Cerebellar nuclear complex (tissue), 1 donor: ENCODE results near the gene PACS1.

ENCODE experiments used
- DNase-seq, 2 experiments: peaks; one replicate each; lab custom pipeline; 2025; lab: John Stamatoyannopoulos, UW

The PACS1 gene

GRCh38 chr11:66143264-66143566 is 73.1 kb downstream of the PACS1 start:
- no peak for DNase-seq

DNA sequence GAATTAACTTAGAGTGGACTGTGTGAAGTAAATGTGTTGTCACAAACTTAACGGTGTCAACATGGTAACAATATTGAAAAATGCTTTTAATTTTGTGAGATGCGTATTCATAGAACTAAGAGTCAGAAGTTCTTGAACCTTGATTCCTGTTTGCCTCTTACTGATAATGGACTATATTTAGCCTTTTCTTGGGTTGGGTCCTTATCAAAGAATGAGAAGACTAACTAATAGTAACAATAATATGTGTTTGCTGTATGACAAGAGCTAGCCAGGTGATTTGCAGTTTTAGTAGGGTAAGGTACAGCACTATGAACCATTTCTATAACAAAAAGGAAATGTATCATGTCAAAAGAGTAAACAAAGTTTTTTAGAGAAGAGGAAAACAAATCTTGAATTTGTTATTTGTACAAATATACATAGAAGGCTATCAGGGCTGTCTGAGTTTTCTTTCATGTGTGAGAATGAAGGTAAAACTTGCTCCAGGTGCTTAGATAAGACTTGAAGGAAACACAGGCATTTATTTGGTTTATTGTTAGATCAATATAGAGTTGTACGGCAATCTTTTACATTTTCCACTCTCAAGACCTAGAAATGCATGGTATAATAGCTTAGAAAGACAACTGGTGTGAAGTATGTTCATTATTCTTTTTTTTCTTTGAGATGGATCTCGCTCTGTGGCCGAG is 74.1 kb downstream of the PACS1 start:
- no peak for DNase-seq

DNA sequence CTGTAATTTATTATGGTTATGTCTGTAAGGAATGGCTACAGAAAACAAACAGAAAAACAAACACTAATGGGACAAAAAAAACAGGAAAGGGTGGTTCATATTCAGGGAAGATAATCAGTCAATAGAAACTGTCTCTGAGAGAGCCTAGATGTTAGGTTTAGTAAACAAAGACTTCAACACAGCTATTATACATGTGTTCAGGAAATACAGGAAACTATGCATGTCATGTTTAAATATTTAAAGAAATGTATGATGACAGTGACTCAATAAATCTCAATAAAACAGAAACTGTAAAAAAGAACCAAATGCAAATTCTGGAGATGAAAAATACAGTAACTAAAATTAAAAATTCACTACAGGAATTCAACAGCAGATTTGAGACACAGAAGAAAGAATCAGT is 76.0 kb downstream of the PACS1 start:
- DNase-seq: no peak

DNA sequence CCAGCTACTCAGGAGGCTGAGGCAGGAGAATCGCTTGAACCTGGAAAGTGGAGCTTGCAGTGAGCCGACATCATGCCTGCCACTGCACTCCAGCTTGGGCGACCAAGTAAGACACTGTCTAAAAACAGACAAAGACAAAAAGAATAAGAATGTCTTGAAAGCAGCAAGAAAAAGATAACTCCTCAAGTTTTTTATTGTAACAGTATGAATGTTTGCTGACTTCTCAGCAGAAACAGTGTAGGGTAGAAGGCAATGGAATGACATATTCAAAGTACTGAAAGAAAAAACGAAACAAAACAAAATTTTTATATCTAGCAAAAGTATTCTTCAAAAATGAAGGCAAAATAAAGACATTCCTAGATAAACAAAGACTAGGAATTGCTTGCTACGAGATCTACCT is 76.9 kb downstream of the PACS1 start:
- DNase-seq: no peak

DNA sequence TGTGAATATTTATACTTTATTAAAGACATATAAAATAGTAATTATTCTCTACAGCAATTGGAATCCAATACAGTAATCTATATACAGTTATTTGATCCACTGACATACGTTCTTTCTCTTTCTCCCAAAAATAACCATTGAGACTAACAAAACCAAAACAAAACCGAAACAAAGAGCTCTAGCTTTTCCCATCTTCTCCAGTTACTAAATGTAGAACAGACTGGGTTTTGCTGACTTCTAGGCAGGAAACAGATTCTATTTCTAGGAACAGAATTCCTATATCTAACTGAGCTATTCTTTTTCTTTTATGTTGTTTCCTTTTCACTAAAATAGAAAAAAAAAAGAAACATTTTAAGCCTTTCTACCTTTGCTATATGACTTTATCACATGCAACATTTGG is 80.1 kb downstream of the PACS1 start:
- DNase-seq: no peak

- DNase-seq: no peak
These were observed 80.7 kb downstream of the PACS1 start for GRCh38 chr11:66150725-66151124.

GRCh38 chr11:66151273-66151672 is 81.2 kb downstream of the PACS1 start:
- no peak for DNase-seq

GRCh38 chr11:66154109-66154508 is 84.0 kb downstream of the PACS1 start:
- DNase-seq: no peak

- DNase-seq: no peak
These were observed 85.5 kb downstream of the PACS1 start for GRCh38 chr11:66155387-66156073.

- no peak for DNase-seq
These were observed 87.3 kb downstream of the PACS1 start for GRCh38 chr11:66157182-66157864.

DNA sequence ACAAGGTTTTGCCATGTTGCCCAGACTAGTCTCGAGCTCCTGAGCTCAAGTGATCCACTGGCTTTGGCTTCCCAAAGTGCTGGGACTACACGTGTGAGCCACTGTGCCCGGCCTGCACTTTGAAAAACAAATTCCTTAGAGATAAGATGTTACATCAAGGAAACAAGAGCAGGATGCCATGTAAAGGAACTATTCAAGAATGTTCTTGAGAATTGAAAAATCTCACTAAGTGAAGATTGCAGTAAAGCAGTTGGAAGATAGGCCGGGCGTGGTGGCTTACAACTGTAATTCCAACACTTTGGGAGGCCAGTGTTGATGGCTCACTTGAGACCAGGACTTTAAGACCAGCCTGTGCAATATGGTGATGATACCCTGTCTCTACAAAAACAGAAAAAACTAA is 88.1 kb downstream of the PACS1 start:
- no peak for DNase-seq

DNA sequence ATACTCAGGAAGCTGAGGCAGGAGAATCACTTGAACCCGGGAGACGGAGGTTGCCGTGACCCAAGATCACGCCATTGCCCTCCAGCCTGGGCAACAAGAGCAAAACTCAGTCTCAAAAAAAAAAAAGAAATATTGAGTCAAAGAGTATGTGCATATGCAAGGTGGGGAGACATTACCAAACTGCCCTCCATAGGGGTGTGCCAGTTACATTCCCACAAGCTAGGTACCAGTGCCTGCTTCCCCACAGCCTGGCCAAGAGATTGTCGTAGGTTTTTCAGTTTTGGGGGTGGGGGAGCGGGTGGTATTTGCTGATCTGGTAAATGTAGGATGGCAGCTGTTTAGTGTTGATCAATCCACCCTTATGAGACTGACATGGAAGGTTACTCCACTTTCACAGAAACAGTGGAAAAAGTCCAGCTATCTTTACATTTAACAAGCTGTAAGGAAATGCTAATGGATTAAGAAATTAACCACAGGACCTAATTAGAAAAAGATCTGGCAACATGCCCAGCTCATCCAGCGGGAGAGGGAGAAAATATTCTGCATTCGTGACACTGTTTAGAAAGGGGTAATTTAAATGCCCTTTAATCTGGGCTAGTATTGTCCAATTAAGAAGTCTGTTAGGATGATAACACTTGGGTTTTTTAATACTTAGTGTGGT is 89.4 kb downstream of the PACS1 start:
- DNase-seq: no peak

DNA sequence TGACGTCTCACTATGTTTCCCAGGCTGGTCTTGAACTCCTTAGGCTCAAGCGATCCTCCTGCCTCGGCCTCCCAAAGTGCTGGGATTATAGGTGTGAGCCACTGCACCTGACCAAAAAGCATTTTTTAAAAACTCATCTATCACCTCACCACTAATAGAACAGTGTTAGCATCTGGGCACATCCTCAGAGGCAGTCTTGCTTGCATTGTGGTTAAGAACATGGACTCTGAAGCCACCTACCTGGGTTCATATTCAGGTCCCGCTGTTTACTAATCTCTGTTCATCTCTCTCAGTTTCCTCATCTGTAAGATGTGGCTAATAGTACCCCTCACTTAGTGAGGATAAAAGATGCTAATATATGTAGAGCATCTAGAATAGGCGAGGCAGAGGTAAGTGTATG is 90.6 kb downstream of the PACS1 start:
- DNase-seq: no peak

GRCh38 chr11:66168289-66168688 is 98.2 kb downstream of the PACS1 start:
- no peak for DNase-seq

DNA sequence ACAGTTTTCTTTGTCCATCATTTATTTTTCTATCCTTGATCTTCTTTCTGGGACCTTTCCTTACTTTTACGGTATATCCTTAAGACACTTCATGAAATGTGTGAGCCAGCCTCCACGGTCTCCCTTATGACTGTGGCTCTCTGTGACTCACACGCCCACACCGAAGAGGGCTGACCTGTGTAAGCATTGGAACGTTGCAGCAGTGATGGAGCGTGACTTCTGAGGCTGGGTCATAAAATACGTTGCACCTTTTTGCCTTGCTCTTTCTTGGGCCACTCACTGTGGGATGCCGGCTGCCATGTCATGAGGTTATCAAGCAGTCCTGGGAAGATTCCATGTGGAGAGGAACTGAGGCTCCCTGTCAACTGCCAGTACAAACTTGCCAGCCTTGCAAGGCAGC is 102.1 kb downstream of the PACS1 start:
- no peak for DNase-seq

DNA sequence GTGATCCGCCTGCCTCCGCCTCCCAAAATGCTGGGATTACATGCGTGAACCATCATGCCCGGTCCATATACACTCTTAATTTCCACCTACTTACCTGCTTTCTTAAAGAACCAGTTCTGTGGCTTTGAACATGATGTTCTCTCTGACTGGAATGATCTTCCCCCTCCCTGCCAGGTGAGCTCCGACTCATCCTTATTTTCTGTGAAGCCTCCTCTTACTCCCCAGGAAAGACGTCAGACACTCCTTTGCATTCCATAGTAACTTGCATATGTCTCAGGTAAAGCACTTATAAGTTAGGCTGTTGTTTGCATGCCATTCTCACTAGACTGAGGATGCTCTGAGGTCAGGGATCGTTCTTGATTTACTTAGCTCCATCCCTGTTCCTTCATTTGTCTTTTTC is 106.6 kb downstream of the PACS1 start:
- DNase-seq: no peak

DNA sequence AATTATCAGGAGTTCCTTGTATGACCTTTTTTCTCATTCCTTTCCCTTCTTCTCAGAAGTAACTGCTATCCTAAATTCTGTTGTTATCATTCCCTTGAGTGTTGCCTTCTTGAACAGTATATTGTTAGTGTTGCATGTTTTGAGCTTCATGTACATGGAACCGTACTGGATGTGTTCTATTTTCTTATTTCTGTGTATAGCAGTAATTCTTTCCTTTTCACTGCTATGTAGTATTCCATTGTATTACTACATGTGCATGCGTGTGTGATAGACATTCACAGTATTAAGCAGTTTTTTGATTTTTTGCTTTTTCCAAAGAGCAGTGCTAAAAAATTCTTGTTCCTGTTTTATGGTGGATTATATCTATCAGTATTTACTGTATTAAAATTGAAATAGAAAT is 108.1 kb downstream of the PACS1 start:
- DNase-seq: no peak

DNA sequence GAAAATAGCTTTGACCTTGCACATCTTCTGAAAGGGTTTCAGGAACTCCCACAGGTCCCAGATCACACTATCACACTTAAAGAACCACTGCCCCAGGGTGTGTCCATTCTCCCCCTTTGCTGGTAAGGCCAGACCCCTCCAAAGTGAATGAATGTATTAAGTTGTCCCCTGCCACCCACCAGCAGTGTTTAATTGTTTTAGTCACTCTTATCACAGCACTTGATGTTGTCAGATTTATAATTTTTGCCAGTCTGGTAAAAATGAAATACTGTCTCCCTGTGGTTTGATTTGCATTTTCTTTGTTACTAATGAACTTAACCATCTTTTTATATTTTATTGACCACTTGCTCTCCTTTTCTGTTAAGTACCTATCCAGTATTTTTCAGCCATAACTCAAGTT is 108.8 kb downstream of the PACS1 start:
- no peak for DNase-seq

DNA sequence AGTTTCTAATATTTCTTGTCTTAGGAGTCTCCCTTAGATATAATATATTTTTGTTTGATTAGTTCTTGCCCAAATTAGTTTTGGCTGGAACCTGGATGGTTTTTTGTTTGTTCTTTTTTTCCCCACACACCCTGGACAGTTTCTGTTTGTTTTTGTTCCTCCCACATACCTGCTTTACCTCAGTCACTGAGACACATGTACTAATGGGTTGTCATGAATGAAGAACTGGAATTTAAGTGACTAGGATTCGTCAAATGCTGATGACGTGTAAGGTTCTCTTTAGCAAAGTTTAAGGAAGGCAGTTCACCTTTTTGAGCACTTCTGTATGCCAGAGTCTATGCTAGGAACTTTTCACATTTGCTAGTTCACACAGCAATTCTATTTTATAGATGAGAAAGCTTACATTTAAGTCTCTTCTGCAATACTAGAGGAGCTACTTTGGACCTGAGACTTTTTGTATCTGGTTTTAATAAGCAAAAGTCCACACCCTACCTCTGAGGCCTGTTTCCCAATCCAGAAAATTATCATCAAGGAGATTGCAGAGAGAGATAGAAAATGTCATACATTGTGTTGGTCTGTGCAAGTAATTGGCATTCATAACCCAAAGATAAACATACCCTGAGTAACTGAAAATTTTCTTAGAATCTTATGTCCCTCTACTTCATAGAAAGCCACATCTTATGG is 111.7 kb downstream of the PACS1 start:
- no peak for DNase-seq

DNA sequence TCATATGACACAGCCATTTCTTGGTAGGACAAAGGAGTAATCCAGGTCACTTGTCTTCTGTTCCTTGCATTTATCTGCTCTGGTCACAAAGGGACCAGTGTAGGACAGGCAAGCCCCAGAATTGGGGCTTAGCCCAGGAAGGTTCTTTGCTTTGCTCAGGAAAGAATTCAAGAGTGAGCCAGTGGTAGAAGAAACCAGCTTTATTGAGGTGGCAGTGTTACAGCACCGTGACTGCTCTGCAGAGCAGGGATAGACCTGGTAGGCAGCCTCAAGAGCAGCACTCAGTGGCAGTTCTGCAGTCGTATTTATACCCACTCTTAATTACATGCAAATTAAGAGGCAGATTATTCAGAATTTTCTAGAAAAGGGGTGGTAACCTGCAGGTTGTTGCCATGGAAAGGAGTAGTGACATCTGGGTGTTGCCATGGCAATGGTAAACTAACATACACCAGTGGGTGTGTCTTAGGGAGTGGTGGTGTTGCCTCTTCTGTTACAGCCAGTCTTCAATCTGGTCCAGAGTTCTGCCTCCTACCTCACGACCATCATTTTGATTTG is 113.5 kb downstream of the PACS1 start:
- DNase-seq: no peak

GRCh38 chr11:66184728-66185127 is 114.7 kb downstream of the PACS1 start:
- no peak for DNase-seq

GRCh38 chr11:66186470-66186869 is 116.4 kb downstream of the PACS1 start:
- DNase-seq: no peak
